LNCAP (cell line): ENCODE measurements around the gene PSMA2.

Source experiments
- CTCF ChIP-seq: fragments of 450-650 bp; IDR thresholded peaks from 2 replicates; pipeline ENCODE4 v1.5.1; 2017; ENCODE audit warnings: mild to moderate bottlenecking

PSMA2 gene

DNA sequence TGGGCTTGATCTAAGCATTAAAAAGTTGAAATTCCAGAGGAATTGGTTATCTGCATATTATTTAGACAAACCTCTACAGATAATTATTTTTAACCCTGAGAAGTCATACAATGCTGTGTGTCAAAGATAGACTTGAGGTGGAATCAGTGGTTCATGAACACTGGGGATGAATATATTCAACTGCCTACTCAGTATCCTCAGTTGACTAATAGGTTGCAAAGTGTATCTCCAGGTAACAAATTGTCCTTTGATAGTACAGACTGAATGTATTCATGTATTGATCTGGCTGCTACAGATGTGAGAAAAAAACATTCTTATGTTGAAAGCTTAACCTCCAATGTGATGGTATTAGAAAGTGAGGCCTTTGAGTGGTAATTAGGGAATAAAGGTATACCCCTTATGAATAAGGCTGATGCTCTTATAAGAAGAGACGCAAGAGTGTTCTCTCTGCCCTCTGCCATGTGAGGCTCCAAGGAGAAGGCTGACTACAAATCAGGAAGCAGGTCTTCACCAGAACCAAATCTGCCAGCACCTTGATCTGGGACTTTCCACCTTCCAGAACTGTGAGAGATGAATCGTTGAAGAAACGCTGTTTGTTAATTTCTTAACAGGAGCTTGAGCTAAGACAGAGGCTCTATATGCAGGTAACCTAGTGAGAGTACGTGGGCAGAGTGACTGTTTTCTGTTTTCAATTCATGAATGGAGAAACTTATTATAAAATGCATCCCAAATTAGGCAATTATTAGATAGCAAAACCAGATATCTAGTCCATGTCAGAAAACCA, 7.7 kb upstream of the PSMA2 start:
- TF ChIP-seq CTCF: no peak

- TF ChIP-seq CTCF: no peak
Measured at GRCh38 chr7:42935861-42936260, 3.9 kb upstream of the PSMA2 start.

- TF ChIP-seq CTCF: no peak
Measured at GRCh38 chr7:42934291-42934690, 2.3 kb upstream of the PSMA2 start.

DNA sequence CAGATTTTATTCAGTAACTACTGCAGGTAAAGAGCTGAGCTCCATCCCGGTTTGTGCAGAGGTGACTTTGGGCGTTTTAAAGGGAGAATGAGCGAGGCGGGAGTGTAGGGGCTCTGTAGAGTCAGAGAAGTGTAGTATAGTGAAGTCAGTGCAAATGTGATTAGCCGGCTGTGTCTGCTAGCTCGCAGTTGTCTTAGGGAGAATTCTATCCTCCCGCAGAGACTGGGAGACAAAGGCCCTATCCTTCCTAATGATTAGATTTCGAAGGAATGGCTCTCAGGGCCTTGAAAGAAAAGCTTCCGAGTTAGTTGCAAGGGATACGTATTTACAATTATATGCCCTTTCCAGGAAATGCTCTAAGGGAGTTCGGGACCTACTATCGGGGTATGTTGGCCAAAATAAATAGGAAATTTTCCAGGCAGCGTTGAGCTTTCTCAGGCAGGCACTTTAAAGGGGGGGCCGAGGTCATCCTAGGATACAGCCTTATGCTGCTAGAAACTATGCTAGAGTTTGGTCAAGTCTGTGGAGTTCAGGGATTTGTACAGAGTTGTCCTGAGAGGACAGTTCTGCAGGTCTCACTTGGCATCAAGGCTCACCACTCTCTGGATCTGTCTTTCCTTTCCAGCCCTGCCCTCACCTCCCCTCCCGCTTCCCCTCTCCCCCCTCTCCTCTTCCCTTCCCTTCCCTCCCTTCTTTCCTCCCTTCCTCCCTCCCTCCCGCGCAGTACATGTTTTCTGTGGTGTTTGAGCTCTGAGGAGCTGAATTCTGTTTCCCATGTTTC, 1.0 kb upstream of the PSMA2 start:
- TF ChIP-seq CTCF: no peak

DNA sequence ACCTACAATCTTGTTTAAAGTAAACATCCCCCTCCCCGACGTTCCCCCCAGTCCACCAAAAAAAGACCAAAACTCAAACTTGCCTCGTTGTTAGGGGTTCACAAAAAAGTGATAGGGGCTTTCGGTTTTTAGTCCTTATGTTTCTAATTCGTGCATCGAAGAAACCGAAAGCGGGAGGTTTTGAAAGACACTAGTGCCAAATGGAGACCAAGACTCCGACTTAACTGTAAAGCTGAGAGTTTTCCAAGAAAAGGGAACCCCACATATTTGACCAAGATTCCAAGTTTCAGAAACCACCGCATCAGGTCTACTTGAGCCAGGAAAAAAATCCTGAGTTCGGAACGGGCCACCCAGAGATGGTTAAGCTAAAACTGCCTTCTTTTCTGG, 534 bp downstream of the PSMA2 start:
- TF ChIP-seq CTCF: no peak

GRCh38 chr7:42930889-42931288, 1.1 kb downstream of the PSMA2 start:
- no peak for TF ChIP-seq CTCF

GRCh38 chr7:42929449-42929848, 2.5 kb downstream of the PSMA2 start:
- no peak for TF ChIP-seq CTCF
